HG02678 (cell line): ENCODE data around the gene PKD1.

Source experiments
- ATAC-seq: cut with Tn5 transposase; IDR thresholded peaks from one replicate; pipeline ENCODE4 v1.9.1; 2021; ENCODE audit warnings: mild to moderate bottlenecking, moderate library complexity; ENCODE audit not compliant: unreplicated experiment

PKD1 gene

DNA sequence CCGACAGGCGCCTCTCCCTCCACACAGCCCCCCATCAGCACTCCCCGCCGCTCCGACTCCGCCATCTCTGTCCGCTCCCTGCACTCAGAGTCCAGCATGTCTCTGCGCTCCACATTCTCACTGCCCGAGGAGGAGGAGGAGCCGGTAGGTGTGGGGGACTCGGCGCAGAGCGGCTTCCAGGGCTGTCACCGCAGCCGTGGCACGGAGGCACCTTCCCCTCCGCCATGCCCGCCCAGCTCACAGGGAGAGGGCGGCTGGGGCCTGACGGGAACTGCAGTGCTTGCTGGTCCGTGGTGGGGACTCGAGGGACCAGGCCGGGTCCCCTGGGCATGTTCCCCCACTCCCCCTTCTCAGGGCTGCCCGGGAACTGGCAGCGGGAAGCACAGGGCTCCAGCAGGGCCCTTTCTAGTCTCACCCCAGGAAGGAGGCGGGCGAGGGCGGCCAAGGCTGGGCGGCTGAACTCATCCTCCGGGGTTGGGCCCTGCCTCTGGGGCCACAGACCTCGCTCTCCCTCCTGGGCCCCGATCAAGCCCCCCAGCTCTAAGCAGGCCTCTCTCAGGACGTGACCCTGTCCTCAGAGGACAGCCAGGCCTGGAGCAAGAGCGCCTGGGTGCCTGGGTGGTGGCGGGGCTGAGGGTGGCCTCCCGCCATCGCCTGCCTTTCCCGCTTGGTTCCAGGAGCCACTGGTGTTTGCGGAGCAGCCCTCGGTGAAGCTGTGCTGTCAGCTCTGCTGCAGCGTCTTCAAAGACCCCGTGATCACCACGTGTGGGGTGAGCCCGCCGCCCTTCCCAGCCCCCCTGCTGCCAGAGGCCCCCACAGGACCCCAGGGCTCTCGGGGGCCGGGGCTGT, 35.1 kb upstream of the PKD1 start:
- no peak for ATAC-seq

DNA sequence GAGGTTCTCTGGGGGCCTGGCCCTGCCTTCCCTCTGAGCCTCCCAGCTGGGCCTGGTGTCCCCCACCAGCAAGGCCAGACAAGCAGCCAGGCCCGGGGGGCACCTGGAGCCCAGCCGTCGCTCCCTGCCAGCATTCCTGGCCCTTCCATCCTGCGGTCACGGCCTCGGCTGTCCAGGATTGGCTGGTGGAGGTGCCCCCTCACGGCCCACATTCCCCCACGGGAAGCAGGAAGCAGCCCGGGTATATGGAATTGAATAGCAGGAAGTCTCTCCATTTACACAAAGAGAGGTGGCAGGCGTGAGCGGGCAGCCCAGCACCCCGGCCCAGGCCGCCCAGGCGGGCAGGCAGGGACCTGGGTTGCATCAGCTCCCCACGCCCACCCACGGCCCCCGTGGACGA, 34.4 kb upstream of the PKD1 start:
- ATAC-seq = no peak

DNA sequence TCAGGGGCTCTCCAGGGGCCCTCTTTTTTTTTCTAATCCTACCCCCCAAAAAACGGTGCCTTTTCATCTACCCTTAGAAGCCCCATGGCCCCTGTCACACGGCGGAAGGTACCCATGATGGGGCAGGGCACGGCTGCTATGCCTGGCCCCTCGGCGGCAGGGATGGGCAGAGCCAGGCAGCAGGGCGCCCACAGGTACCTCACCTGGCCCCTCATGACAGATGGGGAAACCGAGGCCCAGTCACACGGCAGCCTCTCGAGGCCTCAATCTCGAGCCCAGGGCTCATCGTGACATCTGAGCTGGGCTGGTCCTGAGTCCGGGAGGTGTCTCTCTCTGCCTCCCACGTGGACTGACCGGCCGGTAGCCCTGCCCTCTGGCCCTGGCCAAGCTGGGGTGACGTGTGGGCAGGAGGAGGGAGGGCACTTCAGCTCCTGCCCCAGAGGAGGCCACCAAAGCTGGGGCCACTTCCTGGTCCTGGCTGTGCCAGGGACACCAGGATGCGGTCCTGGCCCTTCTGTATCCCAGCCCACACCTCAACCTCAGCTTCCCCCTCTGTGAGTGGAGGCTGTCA, 31.5 kb upstream of the PKD1 start:
- no peak for ATAC-seq

DNA sequence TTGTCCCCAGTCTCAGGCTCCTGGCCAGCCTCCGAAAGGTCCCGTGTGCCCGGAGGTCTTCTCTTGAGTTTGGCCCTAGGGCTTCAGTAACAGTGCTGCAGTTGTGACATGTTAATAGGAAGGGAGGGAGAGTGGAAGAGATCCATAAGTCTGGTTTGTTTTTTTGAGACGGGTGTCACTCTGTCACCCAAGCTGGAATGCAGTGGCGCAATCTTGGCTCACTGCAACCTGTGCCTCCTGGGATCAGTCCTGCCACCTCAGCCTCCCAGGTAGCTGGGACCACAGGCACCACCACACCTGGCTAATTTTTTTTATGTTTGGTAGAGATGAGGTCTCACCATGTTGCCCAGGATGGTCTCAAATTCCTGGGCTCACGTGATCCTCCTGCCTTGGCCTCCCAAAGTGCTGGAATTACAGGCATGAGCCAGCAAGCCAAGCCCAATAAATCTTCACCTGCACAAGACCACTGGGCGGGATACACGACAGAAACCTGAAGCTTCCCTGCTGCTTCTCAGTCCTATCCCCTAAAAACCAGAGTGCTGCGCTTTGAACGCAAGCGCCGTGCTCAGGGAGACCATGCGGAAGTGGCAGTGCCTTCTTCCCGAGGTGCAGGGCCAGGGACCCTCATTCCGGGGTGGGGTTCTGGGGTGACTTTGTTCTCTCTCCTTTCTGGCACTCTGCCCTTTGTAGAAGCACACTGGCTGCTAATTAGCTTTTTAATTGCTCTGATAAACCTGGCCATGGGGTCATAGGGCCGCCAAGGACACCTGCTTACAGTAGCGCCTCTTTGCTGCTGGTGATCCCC, 30.8 kb upstream of the PKD1 start:
- ATAC-seq = no peak

DNA sequence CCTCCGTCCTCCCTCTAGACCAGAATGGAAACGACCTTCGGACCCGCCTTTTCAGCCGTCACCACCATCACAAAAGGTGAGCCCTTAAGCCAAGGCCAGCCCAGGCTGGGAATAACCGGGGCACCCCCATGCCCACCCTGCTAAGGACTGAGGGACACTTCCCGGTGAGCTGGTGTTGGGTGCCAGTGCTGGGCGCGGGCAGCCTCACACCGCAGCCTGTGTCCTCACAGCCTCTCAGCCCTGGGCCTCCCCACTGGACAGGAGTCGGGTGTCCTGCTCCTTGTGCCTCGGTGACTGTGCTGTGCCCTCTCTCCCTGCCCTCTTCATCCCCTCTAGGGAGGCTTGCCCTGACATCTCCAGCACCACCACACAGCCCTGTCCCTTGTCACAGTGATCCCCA, 30.2 kb upstream of the PKD1 start:
- no peak for ATAC-seq

DNA sequence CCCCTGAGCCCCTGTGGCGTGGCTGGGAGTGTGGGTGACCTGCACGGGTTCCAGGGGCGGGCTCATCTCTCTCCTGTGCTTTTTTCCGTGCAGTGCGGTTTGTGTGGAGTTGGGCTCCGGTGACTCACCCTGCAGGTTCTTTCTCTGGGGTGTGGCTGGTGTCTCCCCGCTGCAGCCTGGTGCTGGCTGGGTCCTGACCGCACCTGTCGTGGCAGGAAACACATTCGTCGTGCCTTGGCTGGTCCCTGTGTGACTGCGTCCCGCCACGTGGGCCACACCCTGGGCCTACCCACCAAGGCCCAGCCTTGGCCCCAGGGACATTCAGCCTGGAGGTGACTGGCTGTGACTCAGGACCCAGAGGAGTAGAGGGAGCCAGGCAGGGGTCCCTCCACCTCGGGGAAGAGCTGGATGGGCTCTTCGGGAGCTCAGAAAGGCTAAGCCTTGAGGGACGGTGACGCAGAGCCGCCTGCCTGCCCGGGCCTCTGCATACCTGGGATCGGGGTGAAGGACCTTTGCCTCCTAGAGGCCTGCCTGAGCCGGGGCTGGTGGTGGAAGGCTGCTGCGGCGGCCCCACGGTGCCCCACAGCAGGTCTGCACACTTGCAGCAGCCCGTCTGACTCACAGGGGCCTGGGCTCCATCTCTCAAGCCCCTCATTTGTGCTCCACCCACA, 27.6 kb upstream of the PKD1 start:
- no peak for ATAC-seq

DNA sequence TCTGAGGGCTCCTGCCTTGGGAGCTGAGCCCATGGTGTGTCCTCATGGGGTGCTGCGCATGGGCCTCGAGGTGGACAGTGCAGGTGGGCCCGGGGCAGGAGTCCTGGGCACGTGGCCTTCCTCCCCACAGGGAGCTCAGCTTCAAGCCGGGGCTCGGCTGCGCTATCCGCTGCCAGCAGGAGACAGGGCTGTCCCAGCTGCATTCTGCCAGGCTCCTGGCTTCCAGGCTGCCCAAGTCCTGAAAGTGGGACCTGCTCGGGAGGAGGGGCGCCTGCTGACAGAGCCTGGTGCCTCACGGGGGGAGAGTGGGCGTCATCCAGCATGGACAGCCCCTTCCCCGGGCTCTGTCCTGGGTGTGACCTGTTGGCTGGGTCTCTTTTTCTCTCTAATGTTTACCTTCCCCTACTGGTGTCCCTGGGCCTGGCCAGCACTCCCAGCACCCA, 27.0 kb upstream of the PKD1 start:
- ATAC-seq = no peak

DNA sequence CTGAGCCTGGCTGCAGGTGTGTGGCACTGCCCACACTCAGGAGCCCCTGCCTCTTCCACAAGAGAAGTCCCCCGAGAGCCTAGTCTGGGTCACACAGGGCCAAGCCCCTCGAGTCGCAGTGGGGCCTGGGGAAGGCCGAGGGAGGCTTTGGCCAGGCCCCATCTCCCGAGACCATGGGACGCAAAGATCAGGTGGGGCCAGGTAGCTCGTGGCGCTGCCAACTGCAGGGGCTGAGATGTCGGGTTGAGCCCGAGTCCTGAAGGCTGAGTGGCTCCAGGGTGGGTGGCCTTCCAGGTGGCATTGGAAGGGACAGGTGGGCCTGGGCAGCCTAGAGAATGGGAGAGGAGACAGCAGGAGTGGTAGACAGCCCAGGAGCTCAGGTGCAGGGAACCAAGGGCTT, 26.2 kb upstream of the PKD1 start:
- ATAC-seq = no peak

DNA sequence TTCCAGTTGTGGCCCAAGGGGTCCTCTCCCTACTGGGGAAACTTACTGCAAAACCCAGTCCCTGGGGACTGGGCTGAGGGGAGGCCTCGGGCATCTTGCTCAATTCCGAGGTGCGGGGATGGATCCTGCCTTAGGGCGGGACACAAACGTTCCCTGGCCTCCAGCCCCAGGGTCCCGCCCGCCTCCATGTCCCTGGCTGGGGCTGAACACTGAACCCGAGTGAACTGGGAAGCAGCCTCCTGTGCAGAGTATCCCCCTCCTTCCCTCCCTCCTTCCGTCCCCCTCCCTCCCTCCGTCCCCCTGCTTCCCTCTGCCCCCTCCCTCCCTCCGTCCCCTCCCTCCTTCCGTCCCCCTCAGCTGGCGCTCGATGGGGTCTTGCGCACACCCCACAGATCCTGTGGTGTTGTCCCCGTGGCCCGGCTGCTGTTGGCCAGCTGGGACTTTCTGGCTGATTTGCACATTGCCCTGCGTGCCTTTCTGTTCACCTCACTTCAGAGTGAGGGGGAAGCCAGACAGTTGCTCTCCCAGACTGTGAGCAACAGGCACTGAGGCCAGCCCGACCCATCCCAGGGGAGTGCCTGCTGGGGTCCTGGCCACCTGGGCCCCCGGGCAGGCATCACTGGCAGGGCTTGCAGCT, 25.3 kb upstream of the PKD1 start:
- ATAC-seq = no peak

DNA sequence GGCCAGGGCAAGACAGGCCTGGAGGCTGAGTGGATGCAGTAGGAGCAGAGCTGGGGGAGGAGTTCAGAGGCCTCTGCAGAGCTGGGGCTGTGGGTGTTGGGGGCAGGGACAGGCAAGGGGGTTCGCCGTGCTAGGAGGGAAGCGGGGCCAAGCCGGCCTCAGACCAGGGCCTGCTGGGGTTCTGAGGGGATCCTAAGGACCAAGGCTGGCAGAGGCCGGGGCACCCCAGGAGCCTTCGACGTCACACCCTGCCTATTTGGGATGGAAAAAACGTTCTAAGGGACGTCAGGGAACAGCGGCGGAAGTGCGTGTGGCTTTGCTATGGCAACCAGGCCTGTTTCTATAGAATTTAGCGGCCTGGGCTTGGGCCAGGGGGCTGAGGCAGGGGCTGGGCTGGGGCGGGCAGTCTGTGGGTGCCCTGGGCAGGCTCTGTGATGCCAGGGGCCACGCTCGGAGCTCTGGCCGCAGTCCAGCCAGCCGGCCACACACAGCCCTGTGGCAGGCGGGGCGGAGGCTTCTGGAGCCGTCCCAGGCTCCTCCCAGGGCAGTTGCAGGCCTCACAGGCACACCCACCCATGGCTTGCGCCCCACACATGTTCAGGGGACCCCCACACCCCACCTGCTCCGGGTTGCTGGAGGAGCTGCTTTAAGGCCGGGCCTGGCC, 23.6 kb upstream of the PKD1 start:
- no peak for ATAC-seq

DNA sequence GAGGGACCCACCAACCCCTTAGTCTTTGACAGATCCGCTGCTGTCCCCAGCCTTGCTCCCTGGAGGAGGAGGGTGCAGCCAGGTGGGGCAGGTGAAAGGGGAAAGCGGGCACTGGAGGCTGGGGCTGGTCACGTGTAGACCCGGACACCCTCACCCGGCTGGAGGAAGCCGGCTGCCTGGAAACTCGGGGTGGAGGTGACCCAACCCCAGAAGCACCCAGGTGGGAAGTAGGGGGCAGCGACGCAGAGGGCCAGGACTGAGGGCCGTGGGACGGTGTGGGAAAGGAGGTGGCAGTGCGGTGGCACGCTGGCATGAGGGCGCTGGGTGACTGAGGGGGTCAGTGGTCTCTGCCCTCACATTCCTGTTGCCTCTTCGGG, 22.6 kb upstream of the PKD1 start:
- ATAC-seq = no peak

DNA sequence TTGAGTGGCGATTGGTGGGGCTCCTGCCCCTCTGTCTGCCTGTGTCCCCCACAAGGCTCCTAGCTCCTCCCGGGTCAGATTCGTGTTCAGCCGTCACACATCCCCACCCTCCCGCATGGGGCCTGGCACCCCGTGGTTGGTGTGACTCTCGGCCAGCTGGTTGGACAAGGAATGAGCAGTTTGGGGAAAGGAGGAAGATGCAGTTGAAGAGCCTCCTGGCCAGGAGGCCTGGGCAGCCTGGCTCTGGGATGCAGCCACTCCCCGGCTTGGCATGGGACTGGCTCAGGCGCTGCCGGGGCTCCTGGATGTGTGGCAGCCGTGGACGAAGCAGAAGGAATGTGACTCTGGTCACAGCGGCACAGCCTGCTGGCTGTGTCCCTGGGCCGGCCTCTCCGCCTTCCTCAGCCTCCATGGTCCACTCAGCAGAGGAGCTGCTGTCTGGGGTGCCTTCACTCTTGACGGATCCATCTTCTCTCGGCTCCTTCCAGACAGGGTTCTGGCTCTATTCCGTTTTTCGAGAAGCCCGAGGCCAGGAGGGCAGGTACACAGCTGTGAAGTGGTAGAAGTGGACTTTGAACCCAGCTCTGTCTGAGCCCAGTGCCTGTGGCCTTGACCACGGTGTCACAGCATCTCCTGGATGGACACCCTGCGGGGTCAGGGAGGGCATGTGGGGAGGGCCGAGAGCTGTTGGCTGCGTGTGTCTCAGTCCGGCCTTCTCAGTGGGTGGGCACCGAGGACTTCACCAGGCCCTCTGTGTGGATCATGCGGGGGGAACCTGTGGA, 22.0 kb upstream of the PKD1 start:
- no peak for ATAC-seq

DNA sequence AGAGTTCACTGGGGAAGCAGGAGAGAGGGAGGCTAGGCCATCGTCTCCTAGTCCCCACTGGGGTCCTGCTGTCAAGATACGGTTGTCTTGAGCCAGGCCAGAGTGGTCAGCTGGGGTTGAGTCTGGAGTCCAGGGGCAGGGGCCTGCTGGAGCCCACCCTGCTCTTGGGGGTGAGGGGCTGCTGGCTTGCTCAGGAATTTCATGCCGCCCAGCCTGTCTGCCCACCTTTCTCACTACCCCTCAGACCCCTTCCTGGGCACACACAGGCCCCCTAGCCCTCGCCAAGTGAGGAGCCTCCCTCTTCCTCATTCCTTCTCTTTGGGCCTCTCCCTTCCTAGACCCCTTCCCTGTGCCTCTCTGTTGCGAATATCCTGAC, 21.1 kb upstream of the PKD1 start:
- no peak for ATAC-seq

DNA sequence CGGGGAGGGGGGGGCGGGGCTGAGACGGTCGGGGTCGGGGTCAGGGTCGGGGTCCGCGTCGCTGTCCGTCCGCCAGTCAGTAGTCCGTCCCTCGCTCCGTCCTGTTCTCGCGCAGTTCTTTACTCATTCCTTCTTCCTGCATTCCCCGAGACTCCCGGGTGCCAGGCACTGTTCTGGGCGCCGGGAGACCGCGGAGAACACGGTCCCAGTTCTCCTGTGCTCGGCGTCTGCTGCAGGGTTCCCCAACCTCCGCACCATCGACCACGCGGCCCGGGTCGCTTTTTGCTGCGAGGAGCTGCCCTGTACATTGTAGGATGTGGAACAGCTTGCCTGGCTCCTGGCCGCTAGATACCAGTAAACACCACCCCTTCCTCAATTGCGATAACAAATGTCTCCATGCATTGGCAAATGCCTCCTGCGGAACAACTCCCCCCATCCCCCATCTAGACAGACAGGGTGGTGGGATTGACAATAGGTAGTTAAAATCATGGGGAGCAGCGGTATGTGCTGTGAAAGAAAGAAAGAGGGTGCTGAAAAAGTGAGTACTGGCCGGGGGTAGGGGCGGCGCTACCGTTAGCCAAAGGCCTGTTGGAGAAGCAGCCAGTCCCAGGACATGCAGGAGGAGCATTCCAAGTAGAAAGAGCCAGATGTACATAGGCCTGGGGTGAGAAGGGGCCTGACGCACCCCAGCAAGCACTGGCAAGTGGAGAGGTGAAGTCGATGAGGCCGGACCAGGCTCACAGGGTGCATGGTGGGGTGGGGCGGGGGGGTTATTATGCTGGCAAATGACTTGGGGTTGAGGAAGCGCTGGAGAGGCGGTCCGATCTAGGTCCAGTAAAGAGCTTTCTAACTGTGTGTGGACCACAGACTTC, 20.5 kb upstream of the PKD1 start:
- ATAC-seq = no peak

DNA sequence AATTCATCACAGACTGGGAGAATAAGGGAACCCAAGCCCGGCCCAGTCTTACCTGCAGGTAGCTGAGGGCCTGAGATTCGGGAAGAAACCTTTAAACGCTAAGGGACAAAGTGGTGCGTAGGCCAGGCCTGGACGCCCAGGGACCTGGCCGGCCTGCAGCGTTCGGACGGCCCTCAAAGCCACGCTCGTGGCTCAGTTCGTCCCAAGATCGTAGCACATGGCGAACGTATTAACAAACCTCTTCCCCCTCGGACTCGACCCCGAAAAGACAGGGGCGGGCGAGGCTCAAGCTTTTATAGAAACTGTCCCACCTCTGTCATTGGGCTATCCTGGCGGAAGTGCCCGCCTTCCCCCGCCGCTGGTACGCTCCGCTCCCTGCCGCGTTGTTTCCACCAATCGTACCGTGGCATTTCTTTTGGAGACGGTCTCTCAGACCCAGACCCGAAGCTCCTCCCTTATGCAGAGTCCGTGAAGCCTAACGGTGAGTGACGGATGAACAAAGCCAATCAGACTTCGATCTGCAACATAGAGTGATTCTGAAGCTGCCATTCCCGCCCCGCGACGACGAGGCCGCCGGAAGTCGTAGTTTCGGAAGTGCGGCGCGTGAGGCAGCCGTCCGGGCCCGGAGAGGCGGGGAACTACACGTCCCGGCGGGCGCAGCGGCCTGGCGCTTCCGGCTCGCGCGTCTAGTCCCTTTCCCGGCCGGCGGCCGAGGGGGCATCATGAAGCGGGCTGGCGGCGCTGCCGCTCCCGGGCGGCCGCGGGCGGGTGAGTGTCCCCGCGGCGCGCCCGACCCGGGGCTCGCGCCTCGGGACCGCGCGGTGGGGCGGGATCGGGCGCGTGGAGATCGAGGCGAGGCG, 19.6 kb upstream of the PKD1 start, which contains the start of gene TRAF7:
Gene TRAF7 (plus strand): TSS at position 692 of the 860 bp plus-strand sequence. CDS start 8,139 bp downstream, outside the sequence.
- ATAC-seq = peak; percentile 80

DNA sequence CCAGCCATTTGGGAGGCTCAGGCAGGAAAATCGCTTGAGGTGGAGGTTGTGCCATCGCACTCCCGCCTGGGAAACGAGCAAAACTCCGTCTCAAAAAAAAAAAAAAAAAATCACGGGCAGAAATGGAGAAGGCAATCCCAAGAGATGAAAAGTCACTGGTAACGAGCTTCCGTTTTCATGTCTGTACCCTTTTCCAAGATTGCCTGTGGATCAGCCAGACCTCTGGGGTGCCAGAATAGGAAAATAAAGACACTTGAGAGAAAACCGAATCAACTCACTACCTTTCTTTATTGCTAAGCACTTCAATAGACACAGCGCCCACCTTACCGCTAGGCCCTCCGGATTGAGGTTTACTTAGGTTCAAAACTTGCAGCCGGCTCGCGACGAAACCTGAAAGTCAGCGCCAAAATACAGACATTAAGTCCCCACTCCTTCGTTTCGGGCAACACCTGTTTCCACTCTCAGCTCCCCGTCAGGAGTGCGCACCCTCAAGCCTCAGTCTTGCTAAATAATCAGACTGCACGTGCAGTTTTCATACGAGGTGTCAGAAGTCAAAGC, 18.9 kb upstream of the PKD1 start:
- ATAC-seq = no peak
